ENCODE data around the gene TPMT. TPM values are rescaled to one million over a fixed set of nuclear protein-coding genes. Genes with fewer than 3 reads are reported as not detected.

The TPMT gene
- total RNA-seq, 4 donors from 2014 or later: 4.6 to 12.2 (median 6.4) TPM

DNA sequence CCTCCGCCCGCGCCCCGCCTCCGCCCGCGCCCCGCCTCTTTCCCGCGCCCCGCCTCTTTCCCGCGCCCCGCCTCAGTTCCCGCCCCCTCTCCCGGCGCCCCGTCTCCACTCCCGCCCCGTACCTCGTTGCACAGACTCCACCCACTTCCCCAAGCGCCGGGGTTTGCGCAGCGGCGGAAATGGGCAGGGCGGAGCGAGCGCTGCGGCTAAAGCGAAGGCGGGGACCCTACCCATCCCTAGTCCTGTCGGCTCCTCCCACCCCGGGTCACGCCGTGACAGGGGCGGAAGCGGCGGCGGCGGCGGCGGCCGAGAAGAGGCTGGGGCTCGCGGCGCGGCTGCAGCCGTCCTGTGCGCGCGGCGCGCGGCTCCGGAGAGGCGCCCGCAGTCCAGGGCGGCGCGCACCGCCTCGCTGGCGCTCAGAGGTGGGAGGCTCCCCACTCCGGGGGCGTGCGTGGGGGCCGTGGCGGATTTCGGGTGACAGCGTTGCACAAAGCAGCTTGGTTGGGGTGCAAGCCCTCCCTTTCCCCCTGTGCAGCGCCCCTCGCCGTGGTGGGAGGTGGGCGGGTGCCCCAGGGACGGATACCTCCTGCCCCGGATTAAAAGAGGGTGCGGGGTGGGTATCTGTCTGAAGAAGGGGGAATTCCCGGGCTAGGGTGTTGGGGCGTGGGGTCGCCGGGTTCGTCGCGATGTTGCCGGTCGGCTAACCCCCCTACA lies 430 bp upstream of the TPMT start, which contains the start of gene KDM1B:
TSS of gene KDM1B (plus strand) at position 273 of the 714 bp plus-strand sequence. CDS start 4,474 bp downstream, outside the sequence.
- TF ChIP-seq, protein P1, sequence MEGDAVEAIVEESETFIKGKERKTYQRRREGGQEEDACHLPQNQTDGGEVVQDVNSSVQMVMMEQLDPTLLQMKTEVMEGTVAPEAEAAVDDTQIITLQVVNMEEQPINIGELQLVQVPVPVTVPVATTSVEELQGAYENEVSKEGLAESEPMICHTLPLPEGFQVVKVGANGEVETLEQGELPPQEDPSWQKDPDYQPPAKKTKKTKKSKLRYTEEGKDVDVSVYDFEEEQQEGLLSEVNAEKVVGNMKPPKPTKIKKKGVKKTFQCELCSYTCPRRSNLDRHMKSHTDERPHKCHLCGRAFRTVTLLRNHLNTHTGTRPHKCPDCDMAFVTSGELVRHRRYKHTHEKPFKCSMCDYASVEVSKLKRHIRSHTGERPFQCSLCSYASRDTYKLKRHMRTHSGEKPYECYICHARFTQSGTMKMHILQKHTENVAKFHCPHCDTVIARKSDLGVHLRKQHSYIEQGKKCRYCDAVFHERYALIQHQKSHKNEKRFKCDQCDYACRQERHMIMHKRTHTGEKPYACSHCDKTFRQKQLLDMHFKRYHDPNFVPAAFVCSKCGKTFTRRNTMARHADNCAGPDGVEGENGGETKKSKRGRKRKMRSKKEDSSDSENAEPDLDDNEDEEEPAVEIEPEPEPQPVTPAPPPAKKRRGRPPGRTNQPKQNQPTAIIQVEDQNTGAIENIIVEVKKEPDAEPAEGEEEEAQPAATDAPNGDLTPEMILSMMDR (IDR thresholded peaks at IDR 0.05; ENCODE audit: low read depth): no peak

DNA sequence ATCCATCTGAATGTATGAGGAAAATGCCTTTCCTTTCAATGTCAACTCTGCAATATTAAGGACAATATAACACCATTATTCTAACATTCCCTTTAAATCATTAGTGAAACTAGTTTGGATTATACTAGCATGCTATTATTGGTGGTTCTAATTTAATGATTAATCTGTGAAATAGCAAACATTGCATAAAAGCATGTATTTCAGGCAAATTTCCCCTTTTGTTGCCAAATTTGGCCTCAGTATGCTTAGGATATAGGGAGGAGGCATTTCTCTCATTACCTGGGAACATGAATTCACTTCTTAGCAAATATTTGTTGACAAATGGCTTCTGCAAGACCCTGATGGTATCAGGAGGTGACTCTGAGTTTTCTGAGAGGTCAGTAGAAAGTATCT lies 1.6 kb downstream of the TPMT start:
- TF ChIP-seq, protein P1 (IDR thresholded peaks at IDR 0.05; ENCODE audit: low read depth): no peak

DNA sequence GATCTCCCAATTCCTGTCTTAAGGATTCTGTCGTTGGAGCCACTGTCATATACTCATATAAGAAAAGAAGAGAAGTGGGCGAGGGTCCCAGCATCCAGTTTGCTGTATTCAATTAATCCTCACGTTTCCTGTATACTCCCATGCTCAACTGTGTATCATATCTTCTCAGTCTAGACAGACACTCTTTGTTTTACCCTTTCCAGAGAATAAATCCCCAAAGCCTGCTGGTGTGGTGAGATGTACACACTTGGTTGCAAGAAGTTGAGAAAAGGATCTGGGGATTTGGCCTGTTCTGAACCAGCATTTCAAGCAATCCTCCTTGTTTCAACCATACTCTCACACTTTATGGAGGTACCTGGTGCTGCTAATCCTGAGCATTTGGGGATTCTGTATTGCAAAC lies 3.1 kb downstream of the TPMT start:
- TF ChIP-seq, protein P1 (IDR thresholded peaks at IDR 0.05; ENCODE audit: low read depth): no peak

DNA sequence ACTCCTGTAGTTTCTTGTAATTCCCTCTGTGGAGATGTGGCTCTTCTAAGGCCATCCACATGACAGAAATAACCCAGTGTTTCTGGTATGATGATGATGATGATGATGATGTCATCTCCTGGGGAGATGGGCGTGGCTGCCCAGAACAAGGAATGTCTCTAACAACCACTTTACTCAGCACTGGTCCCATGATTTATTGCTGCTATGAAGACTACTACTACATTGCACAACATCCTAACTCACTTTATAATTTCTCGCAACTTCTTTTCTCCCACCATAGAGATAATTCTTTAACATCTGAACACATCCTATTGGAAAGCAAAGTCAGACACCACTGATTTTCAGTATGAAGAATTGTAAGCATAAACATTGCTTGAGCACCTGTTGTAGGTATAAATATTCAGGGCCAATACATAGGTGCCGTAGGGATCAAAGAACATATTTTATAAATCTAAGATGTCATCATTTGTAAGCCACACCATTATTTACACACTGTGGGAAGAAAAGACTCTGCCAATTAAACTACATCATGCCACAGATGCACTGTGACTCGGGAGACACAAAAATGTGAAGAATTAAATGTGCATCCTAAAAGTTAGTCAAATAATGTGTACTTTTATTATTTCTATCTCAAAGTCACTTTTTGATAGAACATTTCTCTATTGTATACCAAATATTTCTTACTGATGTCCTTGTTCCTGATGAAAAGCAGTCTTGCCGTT lies 6.4 kb downstream of the TPMT start:
- TF ChIP-seq, protein P1 (IDR thresholded peaks at IDR 0.05; ENCODE audit: low read depth): no peak

DNA sequence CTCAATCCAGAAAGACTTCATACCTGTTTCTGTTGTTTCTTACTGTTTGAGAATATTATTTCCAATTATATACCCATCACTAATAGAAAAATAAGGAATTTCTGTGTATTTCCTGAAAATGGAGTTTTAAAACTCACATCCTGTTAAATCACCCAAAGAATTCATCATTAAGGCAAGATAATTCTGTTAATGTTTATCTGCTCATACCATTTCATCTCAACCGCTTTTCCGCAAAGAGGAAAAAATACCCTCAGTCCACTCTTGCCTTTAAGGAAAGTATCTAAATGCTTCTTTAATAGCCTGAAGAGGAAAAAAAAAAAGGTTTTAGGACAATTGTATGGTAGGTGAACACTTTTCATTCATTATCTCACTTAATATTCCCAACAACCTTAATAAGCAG lies 7.3 kb downstream of the TPMT start:
- TF ChIP-seq, protein P1 (IDR thresholded peaks at IDR 0.05; ENCODE audit: low read depth): no peak

DNA sequence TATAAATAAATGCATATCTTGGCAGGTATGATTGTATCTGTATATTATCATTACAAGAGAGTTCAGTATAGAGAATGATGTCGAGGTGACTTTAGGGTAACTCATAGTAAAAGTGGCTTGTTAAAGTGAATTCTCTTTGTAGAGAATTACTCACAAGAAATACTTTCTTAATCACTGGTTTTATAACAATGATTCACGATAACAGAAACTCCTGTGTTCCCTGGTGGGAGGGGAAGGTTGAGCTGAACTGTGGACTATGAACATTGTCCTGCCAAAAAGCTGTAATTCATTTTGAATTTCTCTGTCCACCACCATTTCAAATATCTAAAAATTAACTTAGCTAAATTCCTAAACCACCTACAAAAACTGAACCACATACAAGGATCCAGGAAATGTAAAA lies 7.7 kb downstream of the TPMT start:
- TF ChIP-seq, protein P1 (IDR thresholded peaks at IDR 0.05; ENCODE audit: low read depth): no peak

DNA sequence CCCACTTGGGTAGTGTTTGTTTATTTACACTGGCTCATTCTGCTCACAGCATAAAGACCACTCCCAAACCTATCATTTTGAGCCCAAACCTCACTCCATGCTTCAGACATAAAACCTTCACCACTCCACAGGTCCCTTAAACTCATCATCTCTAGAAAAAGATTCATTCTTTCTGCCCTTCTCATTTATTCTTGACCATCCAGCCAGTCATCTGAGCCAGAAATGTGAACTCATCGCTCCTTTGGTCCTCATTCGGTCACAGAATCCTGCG lies 12.4 kb downstream of the TPMT start:
- TF ChIP-seq, protein P1 (IDR thresholded peaks at IDR 0.05; ENCODE audit: low read depth): no peak
